ENCODE results near the gene ATG4B.
"Not testable (repeated sequence)": the region's sequence is repeated elsewhere in the genome, so short reads cannot be mapped to it uniquely, and the experiment has no call there.

Gene ATG4B

DNA sequence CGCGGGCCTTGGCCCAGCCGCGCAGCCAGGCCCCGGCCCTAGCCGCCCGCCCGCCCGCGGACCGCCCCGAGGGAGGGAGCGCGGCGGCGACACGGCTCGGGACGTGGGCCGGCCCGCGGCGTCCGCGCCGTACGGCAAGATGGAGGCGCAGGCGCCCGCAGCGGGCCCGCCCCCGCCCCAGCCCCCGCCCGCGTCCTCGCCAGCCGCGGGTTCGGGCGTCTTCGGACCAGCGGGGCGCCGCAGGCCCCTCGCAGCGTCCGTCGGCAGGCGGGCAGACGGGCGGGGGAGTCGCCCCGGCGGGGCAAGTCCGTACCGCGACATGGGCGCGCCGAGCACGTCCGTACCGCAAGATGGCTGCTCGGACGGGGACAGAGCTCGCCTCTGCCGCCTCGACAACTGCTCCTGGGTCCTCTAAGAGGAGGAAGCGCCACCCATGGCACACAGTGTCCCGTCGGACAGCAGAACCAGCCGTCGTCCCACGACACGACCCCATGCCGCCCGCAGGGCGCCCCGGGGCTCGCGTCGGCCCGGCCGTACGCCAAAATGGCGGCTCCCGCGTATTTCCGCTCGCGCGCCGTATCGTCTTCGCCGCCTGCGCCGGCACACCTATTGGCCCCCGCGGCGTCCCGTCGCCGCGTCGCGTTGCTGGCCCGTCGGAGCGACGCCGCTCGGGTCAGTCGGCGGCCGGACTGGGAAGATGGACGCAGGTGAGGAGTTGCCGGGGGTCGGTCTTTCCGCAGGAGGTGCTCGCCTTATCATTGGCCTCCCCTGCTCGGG, at the start of gene ATG4B, which contains the start of gene THAP4:
Gene ATG4B (plus strand): TSS at position 676 of the 777 bp plus-strand sequence. CDS start 22 bp downstream, at position 698.
Gene THAP4 (minus strand): TSS at position 141 of the 777 bp plus-strand sequence. CDS start 141 bp downstream, outside the sequence.
- in situ Hi-C loops (cut with MboI; ENCODE audit: low pct_unique_long_range_greater_than_20kb, low sequenced_read_pairs): no loop called here
- DNase-seq: peak; percentile 84

- in situ Hi-C loops (cut with MboI; ENCODE audit: low pct_unique_long_range_greater_than_20kb, low sequenced_read_pairs); DNase-seq: not testable (repeated sequence)
Observed at GRCh38 chr2:241589863-241590262, 47.6 kb upstream of the ATG4B start.

DNA sequence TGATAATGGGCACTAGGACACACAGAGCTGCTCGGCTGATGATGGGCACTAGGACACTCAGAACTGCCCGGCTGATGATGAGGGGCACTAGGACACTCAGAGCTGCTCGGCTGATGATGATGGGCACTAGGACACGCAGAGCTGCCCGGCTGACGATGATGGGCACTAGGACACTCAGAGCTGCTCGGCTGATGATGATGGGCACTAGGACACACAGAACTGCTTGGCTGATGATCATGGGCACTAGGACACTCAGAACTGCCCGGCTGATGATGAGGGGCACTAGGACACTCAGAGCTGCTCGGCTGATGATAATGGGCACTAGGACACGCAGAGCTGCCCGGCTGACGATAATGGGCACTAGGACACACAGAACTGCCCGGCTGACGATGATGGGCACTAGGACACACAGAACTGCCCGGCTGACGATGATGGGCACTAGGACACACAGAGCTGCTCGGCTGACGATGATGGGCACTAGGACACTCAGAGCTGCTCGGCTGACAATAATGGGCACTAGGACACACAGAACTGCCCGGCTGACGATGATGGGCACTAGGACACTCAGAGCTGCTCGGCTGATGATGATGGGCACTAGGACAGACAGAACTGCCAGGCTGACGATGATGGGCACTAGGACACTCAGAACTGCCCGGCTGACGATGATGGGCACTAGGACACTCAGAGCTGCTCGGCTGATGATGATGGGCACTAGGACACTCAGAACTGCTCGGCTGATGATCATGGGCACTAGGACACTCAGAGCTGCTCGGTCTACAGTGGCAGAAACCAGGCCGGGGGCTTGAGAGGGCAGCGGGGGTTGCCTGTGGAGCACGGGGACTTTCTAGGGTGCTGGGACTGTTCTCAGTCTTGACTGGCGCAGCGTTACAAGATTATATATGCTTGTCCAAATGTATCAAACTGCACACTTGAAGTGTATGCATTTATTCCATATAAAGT, 46.7 kb upstream of the ATG4B start:
- in situ Hi-C loops (cut with MboI; ENCODE audit: low pct_unique_long_range_greater_than_20kb, low sequenced_read_pairs); DNase-seq: not testable (repeated sequence)

DNA sequence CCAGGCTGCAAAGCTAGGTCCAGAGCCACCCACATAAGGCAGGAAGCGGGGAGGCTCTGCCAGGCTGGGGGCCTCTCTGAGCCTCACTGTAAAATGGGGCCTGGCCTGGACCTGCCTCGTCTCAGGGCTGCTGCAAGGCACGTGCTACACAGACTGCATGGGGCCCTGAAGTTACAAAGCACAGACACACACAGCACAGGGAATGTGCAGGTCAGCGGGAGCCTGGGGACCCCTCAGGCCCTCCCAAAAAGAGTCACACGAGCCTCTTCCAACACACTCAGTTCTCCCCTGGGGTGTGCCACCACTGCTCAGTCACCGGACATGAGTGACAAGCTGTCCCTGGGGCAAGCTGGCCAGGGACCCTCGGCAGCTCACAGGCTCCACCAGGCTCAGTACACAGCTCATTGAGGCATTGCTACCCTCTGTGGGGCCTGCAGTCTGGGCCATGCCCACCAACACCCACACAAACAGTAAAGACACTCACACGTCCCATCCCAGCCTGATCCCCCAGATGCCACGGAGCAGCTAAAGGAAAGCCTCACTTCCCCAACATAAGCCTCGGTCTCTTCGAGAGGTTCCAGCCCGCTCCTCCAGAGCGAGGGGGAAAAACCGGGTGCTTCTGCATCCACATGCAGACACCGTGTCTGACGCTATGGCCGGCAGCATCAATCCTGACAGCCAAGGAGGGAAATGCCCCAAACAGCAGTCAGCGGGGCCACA, 45.2 kb upstream of the ATG4B start:
- in situ Hi-C loops (cut with MboI; ENCODE audit: low pct_unique_long_range_greater_than_20kb, low sequenced_read_pairs): no loop called here
- DNase-seq: no peak

DNA sequence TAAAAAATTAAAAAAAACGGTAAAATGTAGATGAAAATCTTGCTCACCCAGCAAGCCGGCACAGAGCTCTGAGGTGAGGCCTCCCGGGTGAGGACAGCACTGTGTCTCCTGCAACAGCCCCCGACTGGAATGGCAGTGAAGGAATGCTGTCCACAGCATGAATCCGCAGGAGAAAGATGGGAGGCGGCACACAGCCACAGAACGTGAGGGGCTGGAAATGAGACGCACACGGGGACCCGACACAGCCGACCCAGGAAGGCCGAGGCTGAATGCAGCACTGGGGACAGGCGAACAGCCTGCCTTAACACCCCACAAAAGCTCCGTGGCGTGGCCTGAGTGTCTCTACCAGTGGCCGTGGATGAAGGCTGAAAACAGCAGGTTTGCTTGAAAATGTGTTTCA, 44.2 kb upstream of the ATG4B start:
- in situ Hi-C loops (cut with MboI; ENCODE audit: low pct_unique_long_range_greater_than_20kb, low sequenced_read_pairs): no loop called here
- no peak for DNase-seq

- in situ Hi-C loops (cut with MboI; ENCODE audit: low pct_unique_long_range_greater_than_20kb, low sequenced_read_pairs): no loop called here
- peak; percentile 52 for DNase-seq
Observed at GRCh38 chr2:241595600-241596140, 41.8 kb upstream of the ATG4B start.

- in situ Hi-C loops (cut with MboI; ENCODE audit: low pct_unique_long_range_greater_than_20kb, low sequenced_read_pairs): no loop called here
Observed at GRCh38 chr2:241597561-241597960, 39.9 kb upstream of the ATG4B start.

GRCh38 chr2:241598061-241598460, 39.4 kb upstream of the ATG4B start:
- in situ Hi-C loops (cut with MboI; ENCODE audit: low pct_unique_long_range_greater_than_20kb, low sequenced_read_pairs): no loop called here
- no peak for DNase-seq

More at GRCh38 chr2:241597561-241597960, 39.9 kb upstream of the ATG4B start:
- DNase-seq: no peak

GRCh38 chr2:241598487-241598886, 39.0 kb upstream of the ATG4B start:
- in situ Hi-C loops (cut with MboI; ENCODE audit: low pct_unique_long_range_greater_than_20kb, low sequenced_read_pairs): no loop called here
- DNase-seq: no peak

DNA sequence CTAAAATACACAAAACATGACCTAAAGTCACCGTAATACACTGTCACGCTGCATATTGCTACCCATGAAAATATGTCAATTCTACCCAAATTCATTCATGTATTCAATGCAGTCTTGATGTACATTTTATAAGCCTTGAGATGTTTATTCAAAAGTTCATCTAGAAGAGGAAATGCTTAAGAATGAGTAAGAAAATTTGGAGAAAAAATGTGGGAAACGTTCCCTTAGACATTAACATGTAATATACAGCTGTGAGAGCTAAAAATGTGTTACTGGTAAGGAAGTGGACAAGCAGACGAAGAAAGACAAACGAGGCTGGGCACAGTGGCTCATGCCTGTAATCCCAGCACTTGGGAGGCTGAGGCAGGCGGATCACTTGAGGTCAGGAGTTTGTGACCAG, 37.9 kb upstream of the ATG4B start:
- no peak for DNase-seq
- in situ Hi-C loops (cut with MboI; ENCODE audit: low pct_unique_long_range_greater_than_20kb, low sequenced_read_pairs): no loop called here

GRCh38 chr2:241601841-241602240, 35.7 kb upstream of the ATG4B start:
- in situ Hi-C loops (cut with MboI; ENCODE audit: low pct_unique_long_range_greater_than_20kb, low sequenced_read_pairs): no loop called here
- DNase-seq: no peak

DNA sequence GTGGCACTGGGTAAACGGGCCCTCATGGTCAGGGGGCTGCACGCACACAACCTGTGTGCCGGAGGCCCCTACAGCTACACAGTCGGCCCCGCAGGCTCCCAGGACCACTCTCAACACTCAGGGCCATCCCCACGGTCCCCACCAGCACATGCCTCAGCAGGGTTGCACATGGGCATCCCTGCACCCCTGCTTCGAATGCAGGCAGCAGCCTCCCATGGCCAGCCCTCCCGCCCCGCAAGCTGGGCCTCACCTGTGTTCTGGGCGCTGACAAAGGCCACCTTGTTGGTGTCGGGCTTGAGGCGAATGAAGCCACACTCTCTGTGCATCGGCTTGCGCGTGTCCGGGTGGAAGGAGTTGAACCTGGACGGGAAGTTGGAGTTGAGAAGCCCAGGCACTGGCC, 34.8 kb upstream of the ATG4B start:
- in situ Hi-C loops (cut with MboI; ENCODE audit: low pct_unique_long_range_greater_than_20kb, low sequenced_read_pairs): no loop called here

DNA sequence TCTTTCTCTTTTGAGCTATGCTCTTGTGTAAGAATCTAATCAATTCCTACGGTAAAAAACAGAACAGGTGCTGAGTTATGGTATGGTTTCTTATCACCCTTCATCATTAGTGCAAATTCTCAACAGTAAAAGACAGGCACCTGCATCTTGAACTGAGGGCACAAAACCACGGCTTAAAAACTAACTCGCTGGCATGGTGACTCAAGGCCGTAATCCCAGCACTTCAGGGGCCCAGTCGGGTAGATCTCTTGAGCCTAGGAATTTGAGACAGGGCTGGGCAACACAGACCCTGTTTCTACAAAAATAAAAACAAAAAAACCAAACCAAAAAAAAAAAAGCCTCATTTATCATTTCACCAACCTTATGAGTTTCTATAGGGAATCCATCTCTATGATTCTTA, 33.8 kb upstream of the ATG4B start:
- DNase-seq: no peak
- in situ Hi-C loops (cut with MboI; ENCODE audit: low pct_unique_long_range_greater_than_20kb, low sequenced_read_pairs): no loop called here

More for the DNA sequence above, 34.8 kb upstream of the ATG4B start:
- DNase-seq: no peak

GRCh38 chr2:241606186-241606585, 31.3 kb upstream of the ATG4B start:
- in situ Hi-C loops (cut with MboI; ENCODE audit: low pct_unique_long_range_greater_than_20kb, low sequenced_read_pairs): no loop called here
- DNase-seq: no peak

DNA sequence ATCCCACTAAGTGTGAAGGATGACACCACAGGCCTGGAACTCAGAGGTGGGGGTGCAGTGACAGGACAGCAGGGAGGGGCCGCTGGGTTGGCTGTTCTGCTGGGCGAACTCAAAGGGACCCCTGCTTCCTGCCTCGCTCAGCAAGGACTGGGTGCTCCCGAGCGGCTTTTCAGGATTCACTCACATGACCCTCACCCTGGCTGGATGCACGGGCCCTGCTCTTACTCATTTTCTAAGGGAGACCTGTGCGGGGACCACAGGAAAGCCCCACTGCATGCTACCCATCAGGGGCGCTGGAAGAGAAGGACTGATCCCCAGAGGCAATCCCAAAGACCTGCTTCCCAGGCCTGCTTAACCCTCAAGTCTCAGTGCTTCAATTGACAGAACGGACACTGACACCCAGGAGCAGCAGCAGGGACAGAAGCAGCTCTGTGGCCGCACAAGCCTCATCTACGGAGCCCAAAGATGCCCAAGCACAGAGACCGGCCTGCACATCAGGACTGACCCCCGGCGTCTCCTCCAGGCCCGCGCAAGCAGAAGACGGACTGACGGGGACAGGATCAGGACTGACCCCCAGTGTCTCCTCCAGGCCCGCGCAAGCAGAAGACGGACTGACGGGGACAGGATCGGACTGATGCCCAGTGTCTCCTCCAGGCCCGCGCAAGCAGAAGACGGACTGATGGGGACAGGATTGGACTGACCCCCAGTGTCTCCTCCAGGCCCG, 30.2 kb upstream of the ATG4B start:
- DNase-seq: no peak
- in situ Hi-C loops (cut with MboI; ENCODE audit: low pct_unique_long_range_greater_than_20kb, low sequenced_read_pairs): no loop called here

- no peak for DNase-seq
- in situ Hi-C loops (cut with MboI; ENCODE audit: low pct_unique_long_range_greater_than_20kb, low sequenced_read_pairs): no loop called here
Observed at GRCh38 chr2:241608881-241609280, 28.6 kb upstream of the ATG4B start.

- in situ Hi-C loops (cut with MboI; ENCODE audit: low pct_unique_long_range_greater_than_20kb, low sequenced_read_pairs): no loop called here
- peak; percentile 95 for DNase-seq
Observed at GRCh38 chr2:241609859-241610793, 27.4 kb upstream of the ATG4B start.

All from KBM-7 (cell line).